GM12892 (cell line): ENCODE data around the gene SLC25A6.
A peak's percentile ranks its signal among the peaks of the same experiment; 100 is the strongest.

Experiments used
- POLR2A ChIP-seq: IDR thresholded peaks from 2 replicates; pipeline ENCODE4 v1.6.1; 2011; ENCODE audit warnings: low read depth, low read length, control low read depth
- POLR2AphosphoS5 ChIP-seq: IDR thresholded peaks from 2 replicates; pipeline ENCODE4 v1.6.1; 2011; ENCODE audit warnings: low read depth, low read length, control low read depth

- TF ChIP-seq POLR2AphosphoS5 (peak; percentile 47; the same call in 1 of the 2 replicates), POLR2A (no peak)
These were observed 13.6 kb downstream of the SLC25A6 start for GRCh38 chrX:1378306-1378759.
